Measurements from ENCODE around the gene TRPM3.

Gene TRPM3

GRCh38 chr9:70496244-70496643 lies 625.2 kb downstream of the TRPM3 start:
- DNase-seq (ENCODE audit: low read depth in 4 of 4, low spot score in 1 of 4) = no peak

GRCh38 chr9:70495514-70495913 lies 625.9 kb downstream of the TRPM3 start:
- DNase-seq (ENCODE audit: low read depth in 4 of 4, low spot score in 1 of 4) = no peak

- DNase-seq (ENCODE audit: low read depth in 4 of 4, low spot score in 1 of 4) = no peak
These were observed 627.2 kb downstream of the TRPM3 start for GRCh38 chr9:70494221-70494620.

GRCh38 chr9:70493029-70493428 lies 628.4 kb downstream of the TRPM3 start:
- DNase-seq (ENCODE audit: low read depth in 4 of 4, low spot score in 1 of 4) = no peak

- no peak for DNase-seq (ENCODE audit: low read depth in 4 of 4, low spot score in 1 of 4)
These were observed 629.1 kb downstream of the TRPM3 start for GRCh38 chr9:70492319-70492777.

GRCh38 chr9:70491426-70492318 lies 629.7 kb downstream of the TRPM3 start:
- DNase-seq (ENCODE audit: low read depth in 4 of 4, low spot score in 1 of 4) = no peak

- no peak for DNase-seq (ENCODE audit: low read depth in 4 of 4, low spot score in 1 of 4)
These were observed 630.9 kb downstream of the TRPM3 start for GRCh38 chr9:70490478-70490877.

- DNase-seq (ENCODE audit: low read depth in 4 of 4, low spot score in 1 of 4) = no peak
These were observed 632.7 kb downstream of the TRPM3 start for GRCh38 chr9:70488793-70489105.

- no peak for DNase-seq (ENCODE audit: low read depth in 4 of 4, low spot score in 1 of 4)
These were observed 633.2 kb downstream of the TRPM3 start for GRCh38 chr9:70488098-70488792.

GRCh38 chr9:70486127-70486526 lies 635.3 kb downstream of the TRPM3 start:
- DNase-seq (ENCODE audit: low read depth in 4 of 4, low spot score in 1 of 4) = no peak

GRCh38 chr9:70485273-70485858 lies 636.1 kb downstream of the TRPM3 start:
- no peak for DNase-seq (ENCODE audit: low read depth in 4 of 4, low spot score in 1 of 4)

GRCh38 chr9:70484232-70485130 lies 636.9 kb downstream of the TRPM3 start:
- no peak for DNase-seq (ENCODE audit: low read depth in 4 of 4, low spot score in 1 of 4)

- no peak for DNase-seq (ENCODE audit: low read depth in 4 of 4, low spot score in 1 of 4)
These were observed 640.0 kb downstream of the TRPM3 start for GRCh38 chr9:70481471-70481870.

- no peak for DNase-seq (ENCODE audit: low read depth in 4 of 4, low spot score in 1 of 4)
These were observed 640.9 kb downstream of the TRPM3 start for GRCh38 chr9:70480405-70480980.

GRCh38 chr9:70479880-70480291 lies 641.5 kb downstream of the TRPM3 start:
- DNase-seq (ENCODE audit: low read depth in 4 of 4, low spot score in 1 of 4) = no peak
